Activated T-cell treated with anti-CD3 and anti-CD28 coated beads, Interleukin-2, amount 50 U/mL, for 4 hours (primary cell): Measurements from ENCODE around the gene MRPL10. TPM values are rescaled to one million over a fixed set of nuclear protein-coding genes. Genes with fewer than 3 reads are reported as not detected.

Source experiments
- ATAC-seq, 2 donors: fragments of 200-7000 bp; cut with Tn5 transposase; one replicate each; pipeline ENCODE4 v1.10.0; 2021
- DNase-seq: peaks from one replicate; pipeline ENCODE4 v3.0.0-alpha.2; 2020
- H3K27me3 Mint-ChIP-seq: one replicate; pipeline ENCODE4 v1.8.0; 2021; ENCODE audit warnings: low read depth, mixed read lengths
- H3K36me3 Mint-ChIP-seq: one replicate; pipeline ENCODE4 v1.8.0; 2022; ENCODE audit warnings: mixed read lengths; ENCODE audit not compliant: insufficient read depth
- H3K4me1 Mint-ChIP-seq: one replicate; pipeline ENCODE4 v1.8.0; 2021; ENCODE audit warnings: low read depth, mixed read lengths
- H3K4me3 Mint-ChIP-seq: one replicate; pipeline ENCODE4 v1.8.0; 2021; ENCODE audit warnings: mild to moderate bottlenecking, moderate library complexity, mixed read lengths
- H3K9me3 Mint-ChIP-seq: one replicate; pipeline ENCODE4 v1.8.0; 2021; ENCODE audit warnings: mixed read lengths
- total RNA-seq, 3 donors: library from RNA; stranded (reverse); gene quantifications; one replicate each; pipeline ENCODE4 v1.2.1, GENCODE V29; 2021

MRPL10 gene
- total RNA-seq, 3 donors from 2014 or later = 56.6 to 62.1 (median 58.6) TPM

DNA sequence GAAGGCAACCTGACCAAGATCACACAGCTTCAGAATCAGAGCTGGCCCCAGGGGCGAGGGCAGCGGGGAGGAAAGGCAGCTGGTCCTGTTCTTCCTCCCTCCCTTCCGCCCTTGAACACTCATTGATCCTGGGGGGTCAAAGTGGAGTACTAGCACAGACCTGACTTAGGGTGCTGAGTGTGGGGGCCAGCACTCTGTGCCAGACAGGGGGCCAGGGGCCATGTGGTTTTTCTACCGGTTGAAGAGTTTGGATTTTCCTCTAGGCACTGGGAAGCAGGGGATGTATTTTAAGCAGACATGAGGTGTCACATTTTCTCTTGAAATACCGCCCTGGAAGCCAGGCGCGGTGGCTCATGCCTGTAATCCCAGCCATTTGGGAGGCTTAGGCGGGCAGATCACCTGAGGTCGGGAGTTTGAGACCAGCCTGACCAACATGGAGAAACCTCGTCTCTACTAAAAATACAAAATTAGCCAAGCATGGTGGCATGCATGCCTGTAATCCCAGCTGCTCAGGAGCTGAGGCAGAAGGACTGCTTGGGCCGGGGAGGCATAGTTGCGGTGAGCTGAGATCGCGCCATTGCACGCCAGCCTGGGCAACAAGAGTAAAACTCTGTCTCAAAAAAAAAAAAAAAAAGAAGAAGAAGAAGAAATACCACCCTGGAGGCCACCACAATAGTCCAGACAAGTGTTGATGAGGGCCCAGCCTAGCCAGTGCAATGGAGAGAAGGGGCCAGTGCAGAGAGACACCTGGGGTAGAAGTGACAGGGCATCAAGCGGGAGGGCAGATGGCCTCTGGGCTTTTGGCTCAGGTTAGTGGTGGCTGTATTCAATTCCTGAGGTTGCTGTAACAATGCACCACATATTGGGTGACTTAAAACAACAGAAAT, 25.1 kb downstream of the MRPL10 start:
- Mint-ChIP-seq H3K4me1 (peaks cover 11% of the 10 kb centered on the region), H3K36me3 (peaks cover 19% of the 10 kb centered on the region), H3K4me3 (no peak overlapping the region), H3K9me3 (no peaks in the 10 kb centered on the region), H3K27me3 (no peaks in the 10 kb centered on the region)
- ATAC-seq = no peak
- no peak for DNase-seq

DNA sequence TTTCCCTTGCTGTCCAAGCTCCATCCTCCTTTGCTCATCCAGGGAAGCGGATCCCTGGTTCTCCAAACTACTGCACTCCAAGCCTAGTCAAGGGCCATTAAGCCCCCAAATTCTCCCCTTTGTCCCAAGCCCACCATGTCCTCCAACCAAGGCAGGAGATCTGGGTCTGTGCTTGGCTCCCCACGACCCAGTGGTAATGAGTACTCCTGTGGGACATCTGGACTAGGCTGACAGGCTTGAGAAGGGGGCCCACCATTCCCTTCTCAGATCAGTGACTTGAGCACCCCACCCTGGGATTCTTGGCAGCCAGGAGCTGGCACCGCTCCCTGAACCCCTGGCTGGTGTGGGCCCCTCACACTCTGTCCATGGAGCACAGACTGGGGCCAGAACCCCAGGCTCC, 26.9 kb downstream of the MRPL10 start:
- ATAC-seq (no peak), DNase-seq (no peak)
- H3K9me3 Mint-ChIP-seq = no peaks in the 10 kb centered on the region
- no peaks in the 10 kb centered on the region for H3K4me1 Mint-ChIP-seq
- H3K36me3 Mint-ChIP-seq = peaks cover 7% of the 10 kb centered on the region
- no peak overlapping the region for H3K4me3 Mint-ChIP-seq
- no peaks in the 10 kb centered on the region for H3K27me3 Mint-ChIP-seq

DNA sequence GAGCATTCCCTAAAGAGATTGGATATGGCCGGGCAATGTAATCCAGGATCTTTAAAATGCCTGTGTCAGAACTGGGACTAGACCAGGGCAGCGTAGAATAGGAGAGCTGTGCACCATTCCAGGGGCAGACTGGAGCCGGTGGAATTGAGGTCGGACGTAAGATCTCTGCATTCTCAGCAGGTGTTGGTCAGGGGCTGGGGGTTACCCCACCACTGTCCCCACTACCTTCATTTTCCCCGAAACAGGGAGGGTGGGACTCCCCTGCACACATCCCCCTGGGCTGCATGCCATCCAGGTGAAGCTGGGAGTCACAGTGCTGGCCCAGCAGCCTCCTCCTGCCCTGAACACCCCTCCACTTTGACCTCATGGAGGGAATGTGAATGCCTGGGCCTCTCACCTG, 27.6 kb downstream of the MRPL10 start:
- H3K9me3 Mint-ChIP-seq = no peaks in the 10 kb centered on the region
- DNase-seq (no peak), ATAC-seq (no peak)
- H3K4me1 Mint-ChIP-seq = no peaks in the 10 kb centered on the region
- H3K27me3 Mint-ChIP-seq = no peaks in the 10 kb centered on the region
- no peak overlapping the region for H3K4me3 Mint-ChIP-seq
- peaks cover 7% of the 10 kb centered on the region for H3K36me3 Mint-ChIP-seq

DNA sequence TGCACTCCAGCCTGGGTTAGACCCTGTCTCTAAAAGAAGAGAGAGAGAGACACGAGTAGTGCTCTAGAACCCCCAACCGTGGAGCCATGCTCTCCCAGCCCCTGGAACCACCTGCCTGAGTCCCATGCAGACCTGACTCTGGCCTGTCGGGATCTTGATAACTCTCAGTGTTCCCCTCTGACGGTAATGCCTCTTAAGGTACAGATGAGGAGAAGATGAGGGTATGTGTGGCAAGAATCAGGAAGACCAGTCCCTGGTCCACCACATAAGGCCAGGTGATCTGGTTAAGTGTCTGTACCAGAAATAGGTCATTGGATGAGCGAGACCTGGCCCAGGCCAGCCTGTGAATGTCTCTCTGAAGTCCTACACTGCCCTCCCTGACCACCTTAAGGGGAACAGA, 28.1 kb downstream of the MRPL10 start:
- Mint-ChIP-seq H3K9me3 (no peaks in the 10 kb centered on the region), H3K4me3 (no peak overlapping the region), H3K4me1 (no peaks in the 10 kb centered on the region), H3K36me3 (peaks cover 9% of the 10 kb centered on the region), H3K27me3 (no peaks in the 10 kb centered on the region)
- ATAC-seq (no peak), DNase-seq (no peak)

DNA sequence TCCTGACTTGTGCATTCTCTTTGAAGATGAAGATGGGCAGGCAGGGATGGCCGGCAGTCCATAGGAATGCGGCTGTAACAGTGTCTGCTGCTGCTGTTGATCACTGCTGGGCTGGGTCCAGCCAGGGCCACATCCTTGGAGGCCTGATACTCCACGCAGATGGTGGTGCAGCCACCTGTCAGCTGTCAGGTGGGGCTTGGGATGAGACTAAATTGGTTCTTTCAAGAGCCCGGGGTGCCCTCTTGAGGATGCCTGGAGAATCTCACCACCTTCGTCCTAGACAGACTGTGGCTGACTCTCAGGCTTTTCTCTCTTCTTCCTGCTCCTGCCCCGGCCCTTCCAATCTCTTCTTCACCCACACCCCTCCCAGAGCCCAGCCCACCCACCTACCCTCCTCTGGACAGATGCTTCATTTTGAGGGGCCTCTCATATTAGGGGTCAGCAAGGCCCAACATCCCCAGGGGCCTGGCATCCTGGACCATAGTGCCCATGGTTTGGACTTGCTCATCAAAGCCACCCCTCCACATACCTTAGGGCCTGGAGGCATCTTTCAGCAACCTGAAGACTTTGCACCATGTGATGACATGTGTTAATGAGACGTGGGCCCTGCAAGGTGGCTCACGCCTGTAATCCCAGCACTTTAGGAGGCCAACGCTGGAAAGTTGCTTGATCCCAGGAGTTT, 28.9 kb downstream of the MRPL10 start:
- H3K4me3 Mint-ChIP-seq = no peak overlapping the region
- ATAC-seq = peak; percentile 93 to 94
- no peaks in the 10 kb centered on the region for H3K9me3 Mint-ChIP-seq
- H3K4me1 Mint-ChIP-seq = no peaks in the 10 kb centered on the region
- peak; percentile 51 for DNase-seq
- no peaks in the 10 kb centered on the region for H3K27me3 Mint-ChIP-seq
- peaks cover 8% of the 10 kb centered on the region for H3K36me3 Mint-ChIP-seq

DNA sequence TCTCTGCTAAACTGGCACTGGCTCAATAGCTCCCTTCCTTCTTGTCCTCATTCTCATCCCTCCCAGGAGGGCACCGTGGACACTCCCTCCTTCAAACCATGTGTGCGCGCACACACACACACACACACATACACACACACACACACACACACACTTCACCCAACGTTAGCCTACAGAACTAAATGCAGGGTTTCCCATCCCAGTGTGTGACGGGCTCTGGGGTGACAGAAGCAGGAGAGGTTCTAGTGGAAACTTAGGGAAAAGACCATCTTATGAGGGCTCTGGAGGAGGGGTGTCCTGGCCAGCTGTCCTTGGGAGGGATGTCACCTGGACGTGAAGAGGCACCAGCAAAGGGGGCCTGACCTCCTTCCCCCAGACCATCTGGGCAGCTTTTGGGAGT, 29.4 kb downstream of the MRPL10 start:
- peak in 1 of 2 donors; percentile 21 for ATAC-seq
- H3K36me3 Mint-ChIP-seq = peaks cover 3% of the 10 kb centered on the region
- H3K9me3 Mint-ChIP-seq = no peaks in the 10 kb centered on the region
- no peak overlapping the region for H3K4me3 Mint-ChIP-seq
- no peaks in the 10 kb centered on the region for H3K27me3 Mint-ChIP-seq
- DNase-seq = no peak
- no peaks in the 10 kb centered on the region for H3K4me1 Mint-ChIP-seq

DNA sequence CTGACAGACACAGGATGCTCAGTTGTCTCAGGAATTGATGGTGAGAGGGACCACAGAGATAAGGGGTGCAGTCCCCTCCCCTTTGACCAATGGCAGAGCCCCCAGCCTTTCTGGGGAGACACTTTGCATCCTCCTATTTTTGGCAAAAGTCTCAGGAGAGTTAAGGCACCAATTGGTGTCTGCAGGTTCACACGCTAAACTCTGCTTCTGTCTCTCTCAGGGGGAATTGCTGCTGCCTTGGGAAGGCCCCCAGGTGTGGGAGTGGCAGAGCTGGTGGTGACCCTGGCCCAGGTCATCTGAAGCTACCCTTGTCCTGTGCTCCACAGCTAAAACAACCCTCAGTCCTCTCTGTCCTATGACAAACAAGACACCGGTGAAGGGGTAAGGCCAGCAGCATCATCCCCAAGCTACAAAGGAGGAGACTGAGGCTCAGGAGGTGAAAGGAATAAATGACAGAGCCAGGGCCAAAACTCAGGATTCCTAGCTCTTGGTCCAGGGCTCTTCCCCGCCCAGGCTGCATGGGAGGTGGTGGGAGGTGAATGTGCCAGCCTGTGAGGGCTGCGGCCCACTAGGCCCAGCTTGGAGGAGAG, 30.1 kb downstream of the MRPL10 start:
- no peaks in the 10 kb centered on the region for H3K27me3 Mint-ChIP-seq
- no peak for ATAC-seq
- no peak for DNase-seq
- H3K4me1 Mint-ChIP-seq = no peaks in the 10 kb centered on the region
- peaks cover 2% of the 10 kb centered on the region for H3K36me3 Mint-ChIP-seq
- no peaks in the 10 kb centered on the region for H3K9me3 Mint-ChIP-seq
- no peak overlapping the region for H3K4me3 Mint-ChIP-seq

DNA sequence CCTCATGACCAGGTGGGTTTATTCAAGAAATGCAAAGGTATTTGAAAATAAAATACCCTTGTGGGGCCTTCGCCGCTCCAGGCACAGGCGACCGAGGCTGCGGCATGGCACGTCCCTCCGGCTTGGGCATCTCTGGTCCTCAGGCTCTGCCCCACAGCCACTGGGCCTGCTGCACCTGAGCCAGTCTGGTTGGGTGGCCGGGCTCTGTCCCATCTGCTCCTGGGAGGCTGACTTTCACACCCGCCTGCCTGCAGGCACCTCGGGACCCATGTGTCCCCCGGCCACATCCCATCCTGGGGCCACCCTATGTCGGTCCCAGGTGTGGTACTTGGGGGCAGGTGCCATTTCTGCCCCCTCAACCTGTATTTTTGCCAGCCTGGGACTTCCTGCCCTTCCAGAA, 30.7 kb downstream of the MRPL10 start:
- Mint-ChIP-seq H3K4me1 (no peaks in the 10 kb centered on the region), H3K27me3 (no peaks in the 10 kb centered on the region), H3K9me3 (no peaks in the 10 kb centered on the region), H3K4me3 (no peak overlapping the region), H3K36me3 (peaks cover 2% of the 10 kb centered on the region)
- ATAC-seq (no peak), DNase-seq (no peak)

DNA sequence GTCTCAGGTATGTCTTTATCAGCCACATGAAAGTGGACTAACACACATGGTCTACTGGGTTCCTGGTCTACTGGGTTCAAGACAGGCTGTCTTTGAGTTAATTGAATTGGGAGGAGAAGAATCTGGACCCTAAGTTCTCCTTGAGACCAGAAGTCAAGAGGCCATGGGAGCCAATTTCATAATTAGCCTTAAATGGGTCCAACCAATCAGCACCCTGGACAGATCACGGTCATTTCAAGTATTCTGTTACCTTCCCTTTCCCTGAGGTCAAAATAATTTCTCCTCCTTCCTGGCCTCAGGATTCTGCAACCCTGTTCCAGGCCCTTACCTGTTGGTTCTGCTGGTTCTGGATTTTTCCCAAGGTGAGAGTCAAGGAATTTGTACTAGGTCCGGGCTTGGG, 33.5 kb downstream of the MRPL10 start:
- Mint-ChIP-seq H3K4me3 (no peak overlapping the region), H3K36me3 (peaks cover 2% of the 10 kb centered on the region), H3K9me3 (no peaks in the 10 kb centered on the region), H3K4me1 (no peaks in the 10 kb centered on the region), H3K27me3 (peaks cover 16% of the 10 kb centered on the region)
- DNase-seq = no peak
- ATAC-seq = no peak

DNA sequence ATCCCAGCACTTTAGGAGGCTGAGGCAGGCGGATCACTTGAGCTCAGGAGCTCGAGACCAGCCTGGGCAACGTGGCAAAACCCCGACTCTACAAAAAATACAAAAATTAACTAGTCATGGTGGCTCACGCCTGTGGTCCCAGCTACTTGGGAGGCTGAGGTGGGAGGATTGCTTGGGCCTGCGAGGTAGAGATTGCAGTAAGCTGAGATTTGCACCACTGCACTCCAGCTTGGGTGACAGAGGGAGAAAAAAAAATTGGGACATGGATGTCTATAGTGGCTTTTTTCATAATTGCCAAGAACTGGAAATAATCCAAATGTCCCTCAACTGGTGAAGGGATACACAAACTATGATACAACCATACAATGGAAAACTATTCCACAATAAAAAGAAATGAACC, 38.4 kb downstream of the MRPL10 start:
- ATAC-seq = no peak
- Mint-ChIP-seq H3K9me3 (no peaks in the 10 kb centered on the region), H3K27me3 (peaks cover 51% of the 10 kb centered on the region), H3K36me3 (no peaks in the 10 kb centered on the region), H3K4me1 (peaks cover 10% of the 10 kb centered on the region), H3K4me3 (no peak overlapping the region)
- DNase-seq = no peak

DNA sequence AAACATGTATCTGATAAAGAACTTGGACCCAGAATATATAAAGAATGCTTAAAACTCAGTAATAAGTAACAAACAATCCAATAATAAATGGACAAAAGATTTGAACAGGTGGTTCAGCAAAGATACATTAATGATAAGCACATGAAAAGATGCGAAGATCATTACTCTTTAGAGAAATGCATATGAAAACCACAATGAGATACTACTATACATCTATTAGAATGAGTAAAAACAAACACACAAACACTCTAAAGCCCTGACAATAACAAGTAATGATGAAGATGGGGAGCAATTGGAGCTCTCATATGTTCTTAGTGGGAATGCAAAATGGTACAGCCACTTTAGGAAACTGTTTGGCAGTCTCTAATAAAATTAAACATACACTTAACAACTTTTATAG, 38.9 kb downstream of the MRPL10 start:
- Mint-ChIP-seq H3K9me3 (no peaks in the 10 kb centered on the region), H3K27me3 (peaks cover 51% of the 10 kb centered on the region), H3K4me1 (peaks cover 10% of the 10 kb centered on the region), H3K4me3 (no peak overlapping the region), H3K36me3 (no peaks in the 10 kb centered on the region)
- DNase-seq = no peak
- no peak for ATAC-seq

DNA sequence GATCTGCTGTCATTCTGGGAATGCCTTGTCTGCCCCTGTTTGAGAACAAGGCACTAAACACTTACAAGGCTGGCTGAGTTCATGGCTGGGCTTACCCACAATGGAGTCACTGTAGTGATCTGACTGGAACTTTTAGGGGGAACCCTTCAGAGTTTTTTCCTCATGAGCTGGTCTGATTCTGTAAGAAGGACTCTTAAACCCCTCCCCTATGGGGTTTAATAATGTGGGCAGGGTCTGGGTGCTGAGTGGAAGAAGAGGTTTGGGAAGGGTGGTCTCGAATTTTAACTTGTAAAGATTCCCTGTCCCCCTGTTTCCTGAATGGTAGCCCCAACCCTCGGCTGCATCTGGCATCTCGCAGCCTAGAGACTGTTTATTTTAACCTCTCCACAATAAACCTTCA, 40.3 kb downstream of the MRPL10 start:
- H3K4me1 Mint-ChIP-seq = peaks cover 10% of the 10 kb centered on the region

DNA sequence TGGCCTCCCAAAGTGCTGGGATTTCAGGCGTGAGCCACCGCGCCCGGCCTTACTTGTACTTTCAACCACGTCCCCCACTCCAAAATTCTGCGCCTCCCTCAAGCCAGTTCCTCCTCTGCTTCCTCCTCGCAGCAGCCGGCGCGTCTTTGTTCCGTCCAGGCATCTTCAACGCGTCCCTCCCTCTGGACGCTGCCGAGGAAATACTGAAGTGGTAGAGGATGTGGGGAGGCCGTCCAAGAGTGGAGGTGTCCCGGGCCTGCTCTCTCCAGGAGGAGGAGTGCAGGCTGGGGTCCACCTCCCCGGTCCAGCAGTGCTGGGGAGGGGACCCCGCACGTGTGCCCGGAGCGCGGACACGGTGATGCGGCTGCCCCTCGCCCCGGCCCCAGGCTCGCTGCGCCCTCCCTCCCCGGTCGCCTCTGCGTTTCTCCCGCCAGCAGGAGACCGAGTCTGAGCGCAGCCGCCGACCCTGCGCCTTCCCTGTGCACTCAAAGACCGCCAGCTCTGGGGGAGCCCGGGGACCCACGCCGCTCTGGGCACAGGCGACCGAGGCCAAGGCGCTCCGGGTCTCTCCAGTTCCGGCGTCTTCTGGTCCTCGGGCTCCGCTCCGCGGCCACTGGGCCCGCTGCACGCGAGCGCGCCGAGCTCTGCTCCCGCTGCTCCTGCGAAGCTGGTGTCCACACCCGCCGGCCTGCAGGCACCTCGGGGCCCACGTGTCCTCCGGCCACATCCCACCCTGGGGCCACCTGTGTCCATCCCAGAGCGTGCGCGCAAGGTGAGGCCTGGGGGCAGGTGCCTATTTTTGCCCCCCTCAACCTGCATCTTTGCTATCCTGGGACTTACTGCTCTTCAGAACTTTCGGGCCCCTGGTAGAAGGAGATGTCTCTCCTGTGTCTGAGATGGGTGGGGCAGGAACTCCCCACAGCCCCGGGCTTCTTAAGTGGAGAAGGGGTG, 41.5 kb downstream of the MRPL10 start:
- ATAC-seq (peak; percentile 97), DNase-seq (peak; percentile 44)
- peak overlapping the region; percentile 70 for H3K4me3 Mint-ChIP-seq
- peaks cover 58% of the 10 kb centered on the region for H3K27me3 Mint-ChIP-seq
- peaks cover 10% of the 10 kb centered on the region for H3K4me1 Mint-ChIP-seq
- H3K9me3 Mint-ChIP-seq = no peaks in the 10 kb centered on the region
- no peaks in the 10 kb centered on the region for H3K36me3 Mint-ChIP-seq

More for the DNA sequence above, 40.3 kb downstream of the MRPL10 start:
- no peak for DNase-seq
- Mint-ChIP-seq H3K4me3 (no peak overlapping the region), H3K27me3 (peaks cover 54% of the 10 kb centered on the region), H3K9me3 (no peaks in the 10 kb centered on the region), H3K36me3 (no peaks in the 10 kb centered on the region)
- ATAC-seq = no peak
